Measurements from ENCODE around the gene SLC35F3.

SLC35F3 gene

DNA sequence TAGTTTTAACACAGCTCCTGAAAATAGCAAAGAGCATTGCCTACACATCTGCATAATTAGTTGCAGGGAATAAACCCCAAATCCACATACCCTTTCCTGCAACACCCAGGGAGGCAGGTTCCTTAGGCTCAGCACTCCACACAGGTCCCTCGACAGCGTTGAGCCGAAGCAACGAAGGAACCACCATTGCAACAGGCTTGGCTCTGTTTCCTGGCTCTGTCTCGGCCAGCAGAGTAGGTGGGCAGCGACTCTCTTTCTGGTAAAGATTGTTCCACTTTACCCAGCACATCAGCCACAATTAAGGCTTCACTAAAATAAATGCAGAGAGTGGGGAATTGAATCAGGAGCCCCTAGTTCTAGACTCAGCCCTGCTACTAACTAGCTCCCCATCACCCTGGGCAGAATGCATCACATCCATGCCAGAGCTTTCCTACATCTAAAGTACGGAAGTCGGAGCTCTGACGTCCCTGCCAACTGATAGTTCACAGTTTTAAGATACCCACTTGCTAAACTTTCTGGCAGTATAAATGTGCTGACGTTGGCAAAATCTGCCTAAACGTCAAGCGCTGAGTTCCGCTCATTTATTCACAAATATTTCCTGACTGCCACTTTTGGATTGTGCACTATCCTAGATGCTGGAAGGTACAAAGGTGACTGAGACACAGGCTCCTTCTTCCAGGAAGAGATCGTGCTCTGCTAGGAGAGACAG is 389.8 kb downstream of the SLC35F3 start:
- Histone ChIP-seq H3K9me2 (replicated peaks; ENCODE audit: insufficient read depth, low read length) (no peaks in the 10 kb centered on the region), H3K79me2 (ENCODE audit: insufficient read depth, low read length) (no peaks in the 10 kb centered on the region), H4K20me1 (ENCODE audit: low read depth, low read length) (no peaks in the 10 kb centered on the region), H3K27me3 (ENCODE audit: low read length) (no peaks in the 10 kb centered on the region), H3K4me2 (ENCODE audit: low read depth, low read length, poor library complexity, severe bottlenecking) (no peak overlapping the region), H3F3A (ENCODE audit: insufficient read depth) (no peaks in the 10 kb centered on the region), H3K27ac (ENCODE audit: low read depth, low read length) (no peak overlapping the region), H2AFZ (ENCODE audit: low read depth, low read length, severe bottlenecking) (no peak overlapping the region), H3K9ac (ENCODE audit: low read length) (no peak overlapping the region), H3K36me3 (ENCODE audit: low read length) (no peaks in the 10 kb centered on the region), H3K9me3 (ENCODE audit: insufficient read depth, low read length) (no peaks in the 10 kb centered on the region), H3K4me3 (ENCODE audit: insufficient read depth, low read length, poor library complexity, severe bottlenecking) (no peak overlapping the region)
- TF ChIP-seq EZH2phosphoT487 (conservative IDR thresholded peaks at IDR 0.05; ENCODE audit: low read length): no peak
- TF ChIP-seq, protein P1, sequence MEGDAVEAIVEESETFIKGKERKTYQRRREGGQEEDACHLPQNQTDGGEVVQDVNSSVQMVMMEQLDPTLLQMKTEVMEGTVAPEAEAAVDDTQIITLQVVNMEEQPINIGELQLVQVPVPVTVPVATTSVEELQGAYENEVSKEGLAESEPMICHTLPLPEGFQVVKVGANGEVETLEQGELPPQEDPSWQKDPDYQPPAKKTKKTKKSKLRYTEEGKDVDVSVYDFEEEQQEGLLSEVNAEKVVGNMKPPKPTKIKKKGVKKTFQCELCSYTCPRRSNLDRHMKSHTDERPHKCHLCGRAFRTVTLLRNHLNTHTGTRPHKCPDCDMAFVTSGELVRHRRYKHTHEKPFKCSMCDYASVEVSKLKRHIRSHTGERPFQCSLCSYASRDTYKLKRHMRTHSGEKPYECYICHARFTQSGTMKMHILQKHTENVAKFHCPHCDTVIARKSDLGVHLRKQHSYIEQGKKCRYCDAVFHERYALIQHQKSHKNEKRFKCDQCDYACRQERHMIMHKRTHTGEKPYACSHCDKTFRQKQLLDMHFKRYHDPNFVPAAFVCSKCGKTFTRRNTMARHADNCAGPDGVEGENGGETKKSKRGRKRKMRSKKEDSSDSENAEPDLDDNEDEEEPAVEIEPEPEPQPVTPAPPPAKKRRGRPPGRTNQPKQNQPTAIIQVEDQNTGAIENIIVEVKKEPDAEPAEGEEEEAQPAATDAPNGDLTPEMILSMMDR (IDR thresholded peaks at IDR 0.05; ENCODE audit: insufficient read depth, low read length, poor library complexity, severe bottlenecking): no peak

DNA sequence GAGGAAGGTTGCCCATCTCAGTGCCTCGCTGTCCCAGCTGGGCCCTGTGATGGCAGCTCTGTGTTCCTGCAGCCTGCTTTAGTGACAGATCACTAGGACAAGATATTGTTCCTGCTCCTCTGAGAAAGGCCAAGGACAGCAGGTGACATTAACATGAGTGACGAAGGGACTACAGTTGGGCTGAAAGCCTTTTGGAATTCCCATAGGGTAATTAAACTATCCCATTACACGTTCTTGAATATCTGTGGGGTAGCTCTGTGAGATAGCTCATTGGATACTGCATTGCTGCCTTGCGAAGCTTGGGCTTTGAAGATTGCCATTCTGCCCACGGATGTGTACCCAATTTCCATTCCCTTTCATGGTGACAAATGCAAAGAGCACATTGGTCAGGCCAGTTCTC is 390.6 kb downstream of the SLC35F3 start:
- H3K4me2 ChIP-seq (ENCODE audit: low read depth, low read length, poor library complexity, severe bottlenecking): no peak overlapping the region
- no peaks in the 10 kb centered on the region for H3K27me3 ChIP-seq (ENCODE audit: low read length)
- H2AFZ ChIP-seq (ENCODE audit: low read depth, low read length, severe bottlenecking): no peak overlapping the region
- no peak overlapping the region for H3K27ac ChIP-seq (ENCODE audit: low read depth, low read length)
- no peaks in the 10 kb centered on the region for H4K20me1 ChIP-seq (ENCODE audit: low read depth, low read length)
- H3K9me2 ChIP-seq (replicated peaks; ENCODE audit: insufficient read depth, low read length): no peaks in the 10 kb centered on the region
- no peak for TF ChIP-seq EZH2phosphoT487 (conservative IDR thresholded peaks at IDR 0.05; ENCODE audit: low read length)
- TF ChIP-seq, protein P1 (IDR thresholded peaks at IDR 0.05; ENCODE audit: insufficient read depth, low read length, poor library complexity, severe bottlenecking): no peak
- H3K9ac ChIP-seq (ENCODE audit: low read length): no peak overlapping the region
- H3K4me3 ChIP-seq (ENCODE audit: insufficient read depth, low read length, poor library complexity, severe bottlenecking): no peak overlapping the region
- no peaks in the 10 kb centered on the region for H3K79me2 ChIP-seq (ENCODE audit: insufficient read depth, low read length)
- no peaks in the 10 kb centered on the region for H3F3A ChIP-seq (ENCODE audit: insufficient read depth)
- H3K9me3 ChIP-seq (ENCODE audit: insufficient read depth, low read length): no peaks in the 10 kb centered on the region
- no peaks in the 10 kb centered on the region for H3K36me3 ChIP-seq (ENCODE audit: low read length)

DNA sequence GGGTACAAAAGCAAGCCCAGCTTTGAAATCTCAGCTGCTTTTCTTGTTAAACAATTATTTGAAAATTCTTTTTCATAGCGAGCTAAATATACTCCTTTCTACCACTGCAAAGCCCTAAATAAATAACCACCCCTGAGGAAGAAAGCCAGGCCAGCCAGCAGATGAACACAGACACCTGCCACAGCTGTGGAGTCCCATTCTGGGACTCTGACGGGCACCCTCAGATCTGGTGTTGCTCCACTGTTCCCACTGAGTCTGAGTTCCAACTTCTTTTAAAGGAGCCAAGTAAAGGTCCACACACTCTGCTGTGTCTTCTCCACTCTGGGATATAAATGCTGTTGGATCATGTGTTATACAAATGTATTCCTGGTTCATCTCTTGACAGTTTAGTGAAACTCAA is 391.1 kb downstream of the SLC35F3 start:
- Histone ChIP-seq H3K9ac (ENCODE audit: low read length) (no peak overlapping the region), H3K79me2 (ENCODE audit: insufficient read depth, low read length) (no peaks in the 10 kb centered on the region), H3K36me3 (ENCODE audit: low read length) (no peaks in the 10 kb centered on the region), H3F3A (ENCODE audit: insufficient read depth) (no peaks in the 10 kb centered on the region), H3K27ac (ENCODE audit: low read depth, low read length) (no peak overlapping the region), H3K4me2 (ENCODE audit: low read depth, low read length, poor library complexity, severe bottlenecking) (no peak overlapping the region), H3K9me3 (ENCODE audit: insufficient read depth, low read length) (no peaks in the 10 kb centered on the region), H3K9me2 (replicated peaks; ENCODE audit: insufficient read depth, low read length) (no peaks in the 10 kb centered on the region), H3K27me3 (ENCODE audit: low read length) (no peaks in the 10 kb centered on the region), H3K4me3 (ENCODE audit: insufficient read depth, low read length, poor library complexity, severe bottlenecking) (no peak overlapping the region), H4K20me1 (ENCODE audit: low read depth, low read length) (no peaks in the 10 kb centered on the region), H2AFZ (ENCODE audit: low read depth, low read length, severe bottlenecking) (no peak overlapping the region)
- TF ChIP-seq EZH2phosphoT487 (conservative IDR thresholded peaks at IDR 0.05; ENCODE audit: low read length): no peak
- TF ChIP-seq, protein P1 (IDR thresholded peaks at IDR 0.05; ENCODE audit: insufficient read depth, low read length, poor library complexity, severe bottlenecking): no peak
